Sigmoid colon (tissue), 4 donors: ENCODE results near the gene SHISAL1.

ENCODE experiments used
- POLR2AphosphoS5 ChIP-seq, 4 donors: sonication (generic); formaldehyde crosslinking; IDR thresholded peaks; one replicate each; pipeline ENCODE4 v1.6.1; 2017; ENCODE audit warnings: antibody characterized with exemption in 4 of 4
- TF ChIP-seq, protein P1 (sequence below), 4 experiments: fragments of 450-650 bp in 3 of 4; fragments of 200-600 bp in 1 of 4; IDR thresholded peaks; one replicate each; pipeline ENCODE4 v1.5.1; 2016 to 2019; ENCODE audit warnings: antibody characterized with exemption in 4 of 4, mild to moderate bottlenecking in 3 of 4, moderate library complexity in 2 of 4

- TF ChIP-seq, protein P1, sequence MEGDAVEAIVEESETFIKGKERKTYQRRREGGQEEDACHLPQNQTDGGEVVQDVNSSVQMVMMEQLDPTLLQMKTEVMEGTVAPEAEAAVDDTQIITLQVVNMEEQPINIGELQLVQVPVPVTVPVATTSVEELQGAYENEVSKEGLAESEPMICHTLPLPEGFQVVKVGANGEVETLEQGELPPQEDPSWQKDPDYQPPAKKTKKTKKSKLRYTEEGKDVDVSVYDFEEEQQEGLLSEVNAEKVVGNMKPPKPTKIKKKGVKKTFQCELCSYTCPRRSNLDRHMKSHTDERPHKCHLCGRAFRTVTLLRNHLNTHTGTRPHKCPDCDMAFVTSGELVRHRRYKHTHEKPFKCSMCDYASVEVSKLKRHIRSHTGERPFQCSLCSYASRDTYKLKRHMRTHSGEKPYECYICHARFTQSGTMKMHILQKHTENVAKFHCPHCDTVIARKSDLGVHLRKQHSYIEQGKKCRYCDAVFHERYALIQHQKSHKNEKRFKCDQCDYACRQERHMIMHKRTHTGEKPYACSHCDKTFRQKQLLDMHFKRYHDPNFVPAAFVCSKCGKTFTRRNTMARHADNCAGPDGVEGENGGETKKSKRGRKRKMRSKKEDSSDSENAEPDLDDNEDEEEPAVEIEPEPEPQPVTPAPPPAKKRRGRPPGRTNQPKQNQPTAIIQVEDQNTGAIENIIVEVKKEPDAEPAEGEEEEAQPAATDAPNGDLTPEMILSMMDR (IDR thresholded peaks at IDR 0.05), result no peak
- no peak for TF ChIP-seq POLR2AphosphoS5 (IDR thresholded peaks at IDR 0.05)
These were observed 67.3 kb downstream of the SHISAL1 start for GRCh38 chr22:44245438-44245837.
